ENCODE data around the gene SENP5. TPM values are rescaled to one million over a fixed set of nuclear protein-coding genes. Genes with fewer than 3 reads are reported as not detected.

SENP5 gene, protein sequence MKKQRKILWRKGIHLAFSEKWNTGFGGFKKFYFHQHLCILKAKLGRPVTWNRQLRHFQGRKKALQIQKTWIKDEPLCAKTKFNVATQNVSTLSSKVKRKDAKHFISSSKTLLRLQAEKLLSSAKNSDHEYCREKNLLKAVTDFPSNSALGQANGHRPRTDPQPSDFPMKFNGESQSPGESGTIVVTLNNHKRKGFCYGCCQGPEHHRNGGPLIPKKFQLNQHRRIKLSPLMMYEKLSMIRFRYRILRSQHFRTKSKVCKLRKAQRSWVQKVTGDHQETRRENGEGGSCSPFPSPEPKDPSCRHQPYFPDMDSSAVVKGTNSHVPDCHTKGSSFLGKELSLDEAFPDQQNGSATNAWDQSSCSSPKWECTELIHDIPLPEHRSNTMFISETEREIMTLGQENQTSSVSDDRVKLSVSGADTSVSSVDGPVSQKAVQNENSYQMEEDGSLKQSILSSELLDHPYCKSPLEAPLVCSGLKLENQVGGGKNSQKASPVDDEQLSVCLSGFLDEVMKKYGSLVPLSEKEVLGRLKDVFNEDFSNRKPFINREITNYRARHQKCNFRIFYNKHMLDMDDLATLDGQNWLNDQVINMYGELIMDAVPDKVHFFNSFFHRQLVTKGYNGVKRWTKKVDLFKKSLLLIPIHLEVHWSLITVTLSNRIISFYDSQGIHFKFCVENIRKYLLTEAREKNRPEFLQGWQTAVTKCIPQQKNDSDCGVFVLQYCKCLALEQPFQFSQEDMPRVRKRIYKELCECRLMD
- 11.7 and 22.0 TPM in 2 replicates for polyA plus RNA-seq

DNA sequence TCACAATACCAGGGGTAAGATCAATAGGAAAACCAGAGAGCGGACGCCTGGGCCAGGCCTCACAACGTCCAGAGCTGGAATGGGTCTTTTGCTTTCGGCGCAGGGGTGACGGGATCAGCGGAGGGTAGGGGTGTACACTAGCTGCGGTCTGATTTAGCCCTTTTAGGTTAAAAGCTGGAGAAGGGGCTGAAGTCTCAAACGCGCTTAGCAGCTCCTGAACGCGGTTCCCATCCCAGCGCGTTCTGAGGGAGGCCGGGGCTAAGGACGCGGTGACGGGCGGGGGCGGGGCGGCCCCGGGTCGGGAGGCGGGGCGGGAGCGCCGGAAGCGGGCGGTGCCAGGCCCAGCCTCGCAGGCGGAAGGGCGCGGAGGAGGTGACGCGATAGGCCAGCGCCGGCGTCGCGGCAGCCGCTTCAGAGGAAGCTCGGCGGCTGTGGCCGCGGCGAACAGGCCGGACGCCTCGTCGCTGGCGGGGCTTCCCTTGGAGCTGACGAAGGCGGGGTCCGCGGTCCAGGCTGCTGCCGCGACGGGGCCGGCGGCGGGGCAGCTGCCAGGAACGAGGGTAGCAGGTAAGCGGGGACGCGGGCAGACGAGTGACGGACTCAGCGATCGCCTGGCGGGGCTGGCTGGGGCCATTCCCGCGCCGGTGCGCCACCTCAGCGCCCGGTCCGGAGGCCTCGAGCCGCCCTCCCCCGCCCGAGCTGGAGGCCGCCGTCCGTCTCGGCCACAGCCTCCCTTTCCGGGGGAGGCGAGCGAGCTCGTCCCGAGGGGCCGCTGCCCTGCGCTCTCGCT lies at the start of gene SENP5:
Gene SENP5 (plus strand): TSS at position 414 of the 790 bp plus-strand sequence. CDS start 17,262 bp downstream, outside the sequence.

GRCh38 chr3:196942226-196942914 lies 74.7 kb downstream of the SENP5 start, which contains the start of gene NCBP2:
Gene NCBP2 (minus strand): TSS chr3:196942528. CDS start chr3:196942503, 25 bp downstream.

GRCh38 chr3:196968233-196969133 lies 100.8 kb downstream of the SENP5 start, which contains the start of gene PIGZ:
Gene PIGZ (minus strand): TSS chr3:196968833. CDS start chr3:196952031, 16,802 bp downstream.

Other genes with a start within 250 kb of the SENP5 start
- not detected in 2 replicates for gene NRROS, start 228.2 kb upstream of the SENP5 start, polyA plus RNA-seq
- 5.1 and 11.5 TPM in 2 replicates for gene CEP19, start 155.7 kb upstream of the SENP5 start, polyA plus RNA-seq
- gene PIGX, start 155.5 kb upstream of the SENP5 start, polyA plus RNA-seq: 35.6 and 43.2 TPM in 2 replicates
- gene PAK2, start 128.1 kb upstream of the SENP5 start, polyA plus RNA-seq: 9.3 and 10.5 TPM in 2 replicates
- 42.3 and 44.1 TPM in 2 replicates for gene NCBP2, start 74.6 kb downstream of the SENP5 start, polyA plus RNA-seq
- 1.4 and 1.7 TPM in 2 replicates for gene PIGZ, start 100.9 kb downstream of the SENP5 start, polyA plus RNA-seq
- 0.22 TPM in 1 of 2 replicates, not detected in the other for gene MELTF, start 161.9 kb downstream of the SENP5 start, polyA plus RNA-seq